ENCODE measurements around the gene UCK1. TPM values are rescaled to one million over a fixed set of nuclear protein-coding genes. Genes with fewer than 3 reads are reported as not detected.

UCK1 gene
- total and polyA plus RNA-seq, 2 of the 4 experiments (the other 2 are of a cell fraction) = 17.9 to 21.4 TPM

GRCh38 chr9:131483319-131484050 lies 47.6 kb downstream of the UCK1 start:
- ATAC-seq (ENCODE audit: low read depth) = no peak
- H3K18ac ChIP-seq (ENCODE audit: low read depth, low read length) = no peak overlapping the region
- no peak overlapping the region for H2AFZ ChIP-seq (replicated peaks; ENCODE audit: low read length, poor library complexity)
- H2AK5ac ChIP-seq (ENCODE audit: low read depth, low read length) = no peak overlapping the region
- H2BK20ac ChIP-seq (ENCODE audit: low read depth, low read length) = no peak overlapping the region
- H3K4me3 ChIP-seq (ENCODE audit: insufficient read depth, low read depth, low read length) = no peak overlapping the region
- TF ChIP-seq MAZ (IDR thresholded peaks at IDR 0.05; ENCODE audit: borderline replicate concordance, low read depth, low read length) (no peak), NFE2L2 (IDR thresholded peaks at IDR 0.05; ENCODE audit: low read depth, low read length) (no peak), CTCF (conservative IDR thresholded peaks at IDR 0.05; ENCODE audit: low read depth, low read length) (no peak), CEBPB (IDR thresholded peaks at IDR 0.05; ENCODE audit: low read depth, low read length) (no peak), MAFK (IDR thresholded peaks at IDR 0.05; ENCODE audit: low read depth, low read length) (no peak), CHD1 (IDR thresholded peaks at IDR 0.05; ENCODE audit: low read depth, low read length) (no peak), USF2 (IDR thresholded peaks at IDR 0.05; ENCODE audit: low read depth, low read length) (no peak), ELK1 (IDR thresholded peaks at IDR 0.05; ENCODE audit: borderline replicate concordance, low read depth, low read length) (no peak), BHLHE40 (IDR thresholded peaks at IDR 0.05; ENCODE audit: low read depth, low read length) (no peak)
- H3K27ac ChIP-seq (ENCODE audit: insufficient read depth, low read length) = no peak overlapping the region
- no peak overlapping the region for H3K4me2 ChIP-seq (ENCODE audit: low read depth, low read length)
- H3K79me1 ChIP-seq (ENCODE audit: low read depth in 1 of 2, low read length in 2 of 2) = peaks cover 41 to 63% of the 10 kb centered on the region in 2 experiments
- no peak overlapping the region for H3K14ac ChIP-seq (replicated peaks; ENCODE audit: low read depth, low read length)
- intact Hi-C loops (cut with micrococcal nuclease) = no loop called here
- no peak overlapping the region for H2AK9ac ChIP-seq (replicated peaks; ENCODE audit: low read depth, low read length, poor library complexity)
- no TSS peak for BruUV-seq (replicated peaks)
- H3K9me3 ChIP-seq (ENCODE audit: control insufficient read depth, insufficient read depth, low read length) = no peaks in the 10 kb centered on the region
- H4K5ac ChIP-seq (ENCODE audit: low read depth, low read length) = no peak overlapping the region
- ChIA-PET POLR2A (ENCODE audit: unreplicated experiment) (no interaction called here), CTCF (no interaction called here)
- H2BK120ac ChIP-seq (ENCODE audit: low read depth, low read length) = no peak overlapping the region
- no peaks in the 10 kb centered on the region for H3K27me3 ChIP-seq (ENCODE audit: control insufficient read depth, insufficient read depth, low read length)
- no peak overlapping the region for H3K56ac ChIP-seq (ENCODE audit: extremely low read depth, insufficient read depth, low read length)
- peaks cover 91% of the 10 kb centered on the region for H3K36me3 ChIP-seq (ENCODE audit: control insufficient read depth, insufficient read depth, low read length)
- no peak overlapping the region for H4K91ac ChIP-seq (ENCODE audit: insufficient read depth, low read depth, low read length)
- no peak overlapping the region for H4K8ac ChIP-seq (ENCODE audit: low read depth in 2 of 2, low read length in 2 of 2)
- H3K9ac ChIP-seq (ENCODE audit: low read depth, low read length) = no peak overlapping the region
- no peak for DNase-seq
- H3K23ac ChIP-seq (ENCODE audit: low read depth, low read length) = no peak overlapping the region
- in situ Hi-C loops (cut with MboI; ENCODE audit: low sequenced_read_pairs) = no loop called here
- no peak overlapping the region for H2BK5ac ChIP-seq (ENCODE audit: low read depth, low read length, poor library complexity, severe bottlenecking)
- peaks cover 29% of the 10 kb centered on the region; the same call in 1 of the 2 replicates for H4K20me1 ChIP-seq (ENCODE audit: insufficient read depth, low read length)
- no peak overlapping the region for H2BK15ac ChIP-seq (ENCODE audit: low read depth, low read length)
- WGBS, 2 experiments (ENCODE audit: extremely low coverage in 2 of 2, insufficient read length in 1 of 2) = 87% methylated on average over 4 of the region's 9 CpGs; no CpG with 5 or more reads in 1 of the 2 experiments
- H3K4me1 ChIP-seq (ENCODE audit: control insufficient read depth, insufficient read depth, low read length) = no peaks in the 10 kb centered on the region
- dilution Hi-C loops (cut with HindIII; ENCODE audit: low sequenced_read_pairs, unreplicated experiment) = no loop called here
- H3K4ac ChIP-seq (ENCODE audit: low read depth, low read length) = no peak overlapping the region
- H3K9me1 ChIP-seq (ENCODE audit: insufficient read depth, low read length) = no peaks in the 10 kb centered on the region
